ENCODE results near the gene CA6. TPM values are rescaled to one million over a fixed set of nuclear protein-coding genes. Genes with fewer than 3 reads are reported as not detected.

CA6 gene
- total and polyA plus RNA-seq, 4 experiments from 2014 or later, result 0.35 to 2.5 TPM; not detected in 2

DNA sequence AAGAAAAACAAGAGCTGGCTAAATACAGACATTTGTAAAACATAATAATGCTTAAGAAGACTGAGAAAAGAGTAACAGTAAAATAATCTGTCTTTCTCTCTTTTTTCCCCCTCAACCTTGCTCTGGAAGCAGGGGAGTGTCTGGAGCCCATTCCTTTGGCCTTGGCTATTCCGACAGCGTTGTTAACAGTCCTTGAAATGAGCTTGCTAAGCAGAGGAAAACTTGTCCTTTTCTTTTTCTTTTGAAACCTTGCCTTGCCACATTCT is 6.7 kb upstream of the CA6 start:
- H3K27me3 ChIP-seq (ENCODE audit: insufficient read depth, low read length), result no peaks in the 10 kb centered on the region
- H3K4me1 ChIP-seq (ENCODE audit: insufficient read depth, low read length), result peaks cover 31% of the 10 kb centered on the region
- Mint-ChIP-seq H3K36me3 (no peaks in the 10 kb centered on the region), H3K4me1 (peaks cover 23 to 38% (median 29%) of the 10 kb centered on the region in 4 donors), H3K27ac (peak overlapping the region in 5 of 7 donors; percentile 25 to 81 (median 69)), H3K27me3 (no peaks in the 10 kb centered on the region), H3K9me3 (no peaks in the 10 kb centered on the region), H3K4me3 (peak overlapping the region in 1 of 8 donors; percentile 46)
- H3K9me3 ChIP-seq (ENCODE audit: control insufficient read depth in 1 of 2, low read length in 2 of 2), result no peaks in the 10 kb centered on the region
- no peaks in the 10 kb centered on the region for H3K36me3 ChIP-seq (ENCODE audit: insufficient read depth, low read length)
- no peak overlapping the region for H3K27ac ChIP-seq (ENCODE audit: low read depth, low read length)
- ChIA-PET POLR2A (ENCODE audit: partially characterized antibody) (interaction anchor here (0.6 to 1.5 kb wide), 2 partner anchors 8 to 75 kb away, joined by 3 read pairs; no protein-coding TSS in a partner anchor), CTCF (ENCODE audit: partially characterized antibody) (interaction anchor here (0.9 to 5.5 kb wide), 2 partner anchors 24 to 66 kb away, joined by 6 to 26 read pairs; no protein-coding TSS in a partner anchor)
- intact Hi-C loops (cut with micrococcal nuclease), result no loop called here
- no peak for DNase-seq
- no peak overlapping the region for H3K4me3 ChIP-seq (ENCODE audit: low read length in 2 of 2)

- Mint-ChIP-seq H3K27me3 (no peaks in the 10 kb centered on the region), H3K27ac (peak overlapping the region; percentile 14 to 78 (median 55)), H3K9me3 (no peaks in the 10 kb centered on the region), H3K4me1 (peaks cover 25 to 43% (median 31%) of the 10 kb centered on the region in 4 donors), H3K4me3 (peak overlapping the region in 3 of 8 donors; percentile 5 to 53 (median 19)), H3K36me3 (no peaks in the 10 kb centered on the region)
- H3K4me1 ChIP-seq (ENCODE audit: insufficient read depth, low read length), result peaks cover 31% of the 10 kb centered on the region
- ChIA-PET CTCF (ENCODE audit: partially characterized antibody) (interaction anchor here (0.9 to 5.5 kb wide), 2 partner anchors 24 to 66 kb away, joined by 6 to 26 read pairs; no protein-coding TSS in a partner anchor), POLR2A (ENCODE audit: partially characterized antibody) (interaction anchor here (0.6 kb wide), 1 partner anchor 25 kb away, joined by 3 read pairs; no protein-coding TSS in a partner anchor)
- intact Hi-C loops (cut with micrococcal nuclease), result no loop called here
- H3K9me3 ChIP-seq (ENCODE audit: control insufficient read depth in 1 of 2, low read length in 2 of 2), result no peaks in the 10 kb centered on the region
- H3K4me3 ChIP-seq (ENCODE audit: low read length in 2 of 2), result no peak overlapping the region
- DNase-seq, result no peak
- H3K27me3 ChIP-seq (ENCODE audit: insufficient read depth, low read length), result no peaks in the 10 kb centered on the region
- no peaks in the 10 kb centered on the region for H3K36me3 ChIP-seq (ENCODE audit: insufficient read depth, low read length)
- no peak overlapping the region for H3K27ac ChIP-seq (ENCODE audit: low read depth, low read length)
Measured at GRCh38 chr1:8939362-8939995, 6.2 kb upstream of the CA6 start.

GRCh38 chr1:8941906-8942305 is 3.8 kb upstream of the CA6 start:
- H3K4me1 ChIP-seq (ENCODE audit: insufficient read depth, low read length), result peaks cover 55% of the 10 kb centered on the region
- Mint-ChIP-seq H3K36me3 (no peaks in the 10 kb centered on the region), H3K9me3 (no peaks in the 10 kb centered on the region), H3K27me3 (no peaks in the 10 kb centered on the region), H3K27ac (no peak overlapping the region), H3K4me3 (no peak overlapping the region), H3K4me1 (peaks cover 34 to 66% (median 48%) of the 10 kb centered on the region in 4 donors)
- ChIA-PET POLR2A (ENCODE audit: partially characterized antibody) (interaction anchor here (1.1 kb wide), 1 partner anchor 46 kb away, joined by 3 read pairs; no protein-coding TSS in a partner anchor), CTCF (ENCODE audit: partially characterized antibody) (interaction anchor here (1.0 to 5.5 kb wide), 4 partner anchors 21 to 93 kb away, joined by 4 to 26 read pairs (median 4); no protein-coding TSS in a partner anchor)
- DNase-seq, result no peak
- H3K9me3 ChIP-seq (ENCODE audit: control insufficient read depth in 1 of 2, low read length in 2 of 2), result no peaks in the 10 kb centered on the region
- H3K4me3 ChIP-seq (ENCODE audit: low read length in 2 of 2), result no peak overlapping the region
- H3K27me3 ChIP-seq (ENCODE audit: insufficient read depth, low read length), result no peaks in the 10 kb centered on the region
- H3K27ac ChIP-seq (ENCODE audit: low read depth, low read length), result no peak overlapping the region
- no peaks in the 10 kb centered on the region for H3K36me3 ChIP-seq (ENCODE audit: insufficient read depth, low read length)
- intact Hi-C loops (cut with micrococcal nuclease), result no loop called here

- Mint-ChIP-seq H3K27me3 (no peaks in the 10 kb centered on the region), H3K4me1 (peaks cover 30 to 71% (median 47%) of the 10 kb centered on the region in 4 donors), H3K9me3 (no peaks in the 10 kb centered on the region), H3K36me3 (no peaks in the 10 kb centered on the region), H3K4me3 (peak overlapping the region in 2 of 8 donors; percentile 22 to 31), H3K27ac (peak overlapping the region in 3 of 7 donors; percentile 25 to 62 (median 59))
- CTCF ChIA-PET (ENCODE audit: partially characterized antibody), result interaction anchor here (0.9 to 3.1 kb wide), 5 partner anchors 20 to 61 kb away, joined by 3 to 11 read pairs (median 3); no protein-coding TSS in a partner anchor
- no peaks in the 10 kb centered on the region for H3K36me3 ChIP-seq (ENCODE audit: insufficient read depth, low read length)
- intact Hi-C loops (cut with micrococcal nuclease), result no loop called here
- H3K4me3 ChIP-seq (ENCODE audit: low read length in 2 of 2), result no peak overlapping the region
- H3K27ac ChIP-seq (ENCODE audit: low read depth, low read length), result no peak overlapping the region
- POLR2A ChIA-PET (ENCODE audit: partially characterized antibody), result interaction anchor here (0.6 kb wide), 1 partner anchor 27 kb away, joined by 4 read pairs; no protein-coding TSS in a partner anchor
- no peaks in the 10 kb centered on the region for H3K9me3 ChIP-seq (ENCODE audit: control insufficient read depth in 1 of 2, low read length in 2 of 2)
- DNase-seq, result no peak
- no peaks in the 10 kb centered on the region for H3K27me3 ChIP-seq (ENCODE audit: insufficient read depth, low read length)
- peaks cover 60% of the 10 kb centered on the region for H3K4me1 ChIP-seq (ENCODE audit: insufficient read depth, low read length)
Measured at GRCh38 chr1:8943498-8944405, 1.9 kb upstream of the CA6 start.

- Histone ChIP-seq H3K4me3 (ENCODE audit: low read length in 2 of 2) (no peak overlapping the region), H3K27ac (ENCODE audit: low read depth, low read length) (peak overlapping the region; percentile 11), H3K27me3 (ENCODE audit: insufficient read depth, low read length) (no peaks in the 10 kb centered on the region), H3K9me3 (ENCODE audit: control insufficient read depth in 1 of 2, low read length in 2 of 2) (no peaks in the 10 kb centered on the region), H3K4me1 (ENCODE audit: insufficient read depth, low read length) (peaks cover 42% of the 10 kb centered on the region), H3K36me3 (ENCODE audit: insufficient read depth, low read length) (no peaks in the 10 kb centered on the region)
- Mint-ChIP-seq H3K27me3 (no peaks in the 10 kb centered on the region), H3K4me3 (peak overlapping the region in 7 of 8 donors; percentile 49 to 72 (median 64)), H3K4me1 (peaks cover 16 to 56% (median 33%) of the 10 kb centered on the region in 4 donors), H3K27ac (peak overlapping the region; percentile 82 to 91 (median 86)), H3K36me3 (no peaks in the 10 kb centered on the region), H3K9me3 (no peaks in the 10 kb centered on the region)
- CTCF ChIA-PET (ENCODE audit: partially characterized antibody), result interaction anchor here (0.9 to 1.0 kb wide), 2 partner anchors 24 to 42 kb away, joined by 3 to 4 read pairs; no protein-coding TSS in a partner anchor
- intact Hi-C loops (cut with micrococcal nuclease), result loop anchor here (2.0 kb wide), 1 partner anchor 70 kb away; no protein-coding TSS in a partner anchor
- DNase-seq, result no peak
- POLR2A ChIA-PET (ENCODE audit: partially characterized antibody), result interaction anchor here (0.9 to 2.2 kb wide), 5 partner anchors 9 to 68 kb away, joined by 3 to 12 read pairs (median 6); partner anchors contain the start of gene ENO1
Measured at GRCh38 chr1:8947127-8947691, 1.5 kb downstream of the CA6 start.

GRCh38 chr1:8950309-8950708 is 4.6 kb downstream of the CA6 start:
- Histone ChIP-seq H3K4me3 (ENCODE audit: low read length in 2 of 2) (no peak overlapping the region), H3K36me3 (ENCODE audit: insufficient read depth, low read length) (no peaks in the 10 kb centered on the region), H3K4me1 (ENCODE audit: insufficient read depth, low read length) (peaks cover 33% of the 10 kb centered on the region), H3K9me3 (ENCODE audit: control insufficient read depth in 1 of 2, low read length in 2 of 2) (no peaks in the 10 kb centered on the region), H3K27ac (ENCODE audit: low read depth, low read length) (no peak overlapping the region), H3K27me3 (ENCODE audit: insufficient read depth, low read length) (no peaks in the 10 kb centered on the region)
- DNase-seq, result no peak
- ChIA-PET POLR2A (ENCODE audit: partially characterized antibody) (no interaction called here), CTCF (ENCODE audit: partially characterized antibody) (interaction anchor here (1.2 kb wide), 1 partner anchor 12 kb away, joined by 4 read pairs; no protein-coding TSS in a partner anchor)
- H3K36me3 Mint-ChIP-seq, result no peaks in the 10 kb centered on the region
- H3K27me3 Mint-ChIP-seq, result no peaks in the 10 kb centered on the region
- intact Hi-C loops (cut with micrococcal nuclease), result no loop called here
- peak overlapping the region in 3 of 7 donors; percentile 23 to 71 (median 42) for H3K27ac Mint-ChIP-seq
- no peaks in the 10 kb centered on the region for H3K9me3 Mint-ChIP-seq
- H3K4me3 Mint-ChIP-seq, result no peak overlapping the region
- peaks cover 12 to 43% (median 27%) of the 10 kb centered on the region in 4 donors for H3K4me1 Mint-ChIP-seq

Measured in CD4-positive, alpha-beta memory T cell (primary cell).